MM.1S (cell line): Measurements from ENCODE around the gene VWA7.

Experiments
- DNase-seq: peaks from one replicate; pipeline ENCODE4 v3.0.0-alpha.2; 2015
- H2AFZ ChIP-seq: fragments of 300-600 bp; sonication (generic); 2 replicates; pipeline ENCODE4 v1.6.0; 2016; ENCODE audit warnings: antibody characterized with exemption, low read length
- H3F3A ChIP-seq: fragments of 300-600 bp; sonication (generic); 2 replicates; pipeline ENCODE4 v1.6.1; 2016; ENCODE audit warnings: mild to moderate bottlenecking, antibody characterized with exemption, low read length, moderate library complexity, mixed read lengths; ENCODE audit not compliant: insufficient read depth
- H3K27ac ChIP-seq: fragments of 300-600 bp; sonication (generic); 2 replicates; pipeline ENCODE4 v1.5.1; 2016; ENCODE audit warnings: mild to moderate bottlenecking, low read length
- H3K27me3 ChIP-seq: fragments of 300-600 bp; sonication (generic); replicated peaks from 2 replicates; pipeline ENCODE4 v1.6.0; 2016; ENCODE audit warnings: low read length; ENCODE audit not compliant: insufficient read depth
- H3K36me3 ChIP-seq: fragments of 300-600 bp; sonication (generic); replicated peaks from 2 replicates; pipeline ENCODE4 v1.6.1; 2016; ENCODE audit warnings: mild to moderate bottlenecking, low read length, mixed read lengths; ENCODE audit not compliant: insufficient read depth
- H3K4me1 ChIP-seq: fragments of 300-600 bp; sonication (generic); 2 replicates; pipeline ENCODE4 v1.6.1; 2016; ENCODE audit warnings: low read length, mixed read lengths
- H3K4me2 ChIP-seq: fragments of 300-600 bp; sonication (generic); 2 replicates; pipeline ENCODE4 v1.6.0; 2016; ENCODE audit warnings: low read depth, low read length
- H3K4me3 ChIP-seq: fragments of 300-600 bp; sonication (generic); 2 replicates; pipeline ENCODE4 v1.5.1; 2016; ENCODE audit warnings: low read length, mixed read lengths
- H3K79me2 ChIP-seq: fragments of 300-600 bp; sonication (generic); 2 replicates; pipeline ENCODE4 v1.6.1; 2016; ENCODE audit warnings: mixed run types, low read length, mixed read lengths
- H3K9ac ChIP-seq: fragments of 300-600 bp; sonication (generic); 2 replicates; pipeline ENCODE4 v1.6.1; 2016; ENCODE audit warnings: low read length, mixed read lengths
- H3K9me2 ChIP-seq: fragments of 300-600 bp; sonication (generic); replicated peaks from 2 replicates; pipeline ENCODE4 v1.6.1; 2016; ENCODE audit warnings: mild to moderate bottlenecking, low read length, mixed read lengths; ENCODE audit not compliant: insufficient read depth
- H3K9me3 ChIP-seq: fragments of 300-600 bp; sonication (generic); replicated peaks from 2 replicates; pipeline ENCODE4 v1.6.1; 2016; ENCODE audit warnings: mild to moderate bottlenecking, low read length, mixed read lengths; ENCODE audit not compliant: insufficient read depth
- H4K20me1 ChIP-seq: fragments of 300-600 bp; sonication (generic); 2 replicates; pipeline ENCODE4 v1.6.1; 2016; ENCODE audit warnings: mild to moderate bottlenecking, low read length, moderate library complexity, mixed read lengths; ENCODE audit not compliant: insufficient read depth
- CTCF ChIP-seq: fragments of 300-600 bp; sonication (generic); IDR thresholded peaks from 2 replicates; pipeline ENCODE4 v1.5.1; 2016; ENCODE audit warnings: antibody characterized with exemption, low read length, mixed read lengths
- EZH2 ChIP-seq: fragments of 300-600 bp; sonication (generic); optimal IDR thresholded peaks from 2 replicates; pipeline ENCODE3; 2017; ENCODE audit warnings: low read depth, mild to moderate bottlenecking, antibody characterized with exemption, low read length, mixed read lengths
- EZH2phosphoT487 ChIP-seq: fragments of 300-600 bp; sonication (generic); IDR thresholded peaks from 2 replicates; pipeline ENCODE4 v1.6.1; 2018; ENCODE audit warnings: antibody characterized with exemption, low read length

VWA7 gene

DNA sequence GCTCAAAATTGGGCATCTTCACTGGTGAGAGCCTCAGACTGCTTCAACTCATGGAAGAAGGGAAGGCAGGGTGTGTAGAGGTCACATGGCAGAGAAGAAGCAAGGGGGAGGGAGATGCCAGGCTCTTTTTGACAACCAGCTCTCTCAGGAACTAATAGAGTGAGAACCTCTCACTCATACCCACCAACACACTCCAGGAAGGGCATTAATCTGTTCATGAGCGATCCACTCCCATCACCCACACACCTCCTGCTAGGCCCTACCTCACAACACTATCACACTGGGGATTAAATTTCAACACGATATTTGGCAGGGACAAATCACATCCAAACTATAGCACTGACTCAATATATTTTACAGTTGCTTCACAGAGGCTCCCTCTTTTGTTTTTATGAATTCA is 35.3 kb downstream of the VWA7 start:
- H3K9me2 ChIP-seq = no peaks in the 10 kb centered on the region
- H3F3A ChIP-seq = peaks cover 24% of the 10 kb centered on the region
- no peak overlapping the region for H2AFZ ChIP-seq
- H3K9ac ChIP-seq = no peak overlapping the region
- no peak overlapping the region for H3K4me2 ChIP-seq
- H3K4me1 ChIP-seq = peaks cover 21% of the 10 kb centered on the region
- H3K9me3 ChIP-seq = no peaks in the 10 kb centered on the region
- H3K27ac ChIP-seq = no peak overlapping the region
- H3K27me3 ChIP-seq = no peaks in the 10 kb centered on the region
- peaks cover 7% of the 10 kb centered on the region for H3K79me2 ChIP-seq
- H3K4me3 ChIP-seq = no peak overlapping the region
- TF ChIP-seq CTCF (no peak), EZH2phosphoT487 (no peak), EZH2 (no peak)
- H3K36me3 ChIP-seq = no peaks in the 10 kb centered on the region
- no peaks in the 10 kb centered on the region for H4K20me1 ChIP-seq
- DNase-seq = no peak

- Histone ChIP-seq H3K27me3 (no peaks in the 10 kb centered on the region), H2AFZ (peak overlapping the region; percentile 47), H4K20me1 (no peaks in the 10 kb centered on the region), H3K27ac (peak overlapping the region; percentile 98), H3K4me1 (peaks cover 24% of the 10 kb centered on the region), H3K79me2 (peaks cover 19% of the 10 kb centered on the region), H3K4me2 (peak overlapping the region; percentile 93), H3K9ac (peak overlapping the region; percentile 99), H3K4me3 (peak overlapping the region; percentile 78), H3K9me2 (no peaks in the 10 kb centered on the region), H3F3A (peaks cover 35% of the 10 kb centered on the region), H3K36me3 (no peaks in the 10 kb centered on the region), H3K9me3 (no peaks in the 10 kb centered on the region)
- peak; percentile 43 for DNase-seq
- TF ChIP-seq CTCF (no peak), EZH2 (no peak), EZH2phosphoT487 (no peak)
These were observed 36.5 kb downstream of the VWA7 start for GRCh38 chr6:31740397-31741223.

- Histone ChIP-seq H3K4me3 (peak within 1 kb of the TSS; percentile 78), H3K27me3 (no peaks in the 10 kb centered on the region), H4K20me1 (no peaks in the 10 kb centered on the region), H3F3A (peaks cover 42% of the 10 kb centered on the region), H3K27ac (peak within 1 kb of the TSS; percentile 98), H3K9me2 (no peaks in the 10 kb centered on the region), H3K9me3 (no peaks in the 10 kb centered on the region), H3K4me1 (peaks cover 24% of the 10 kb centered on the region), H2AFZ (peak within 1 kb of the TSS; percentile 47), H3K4me2 (peak within 1 kb of the TSS; percentile 99), H3K36me3 (no peaks in the 10 kb centered on the region), H3K79me2 (peaks cover 27% of the 10 kb centered on the region), H3K9ac (peak within 1 kb of the TSS; percentile 99)
- peak; percentile 99 for DNase-seq
- no peak for TF ChIP-seq CTCF
- TF ChIP-seq EZH2 = no peak
- TF ChIP-seq EZH2phosphoT487 = no peak
These were observed 37.3 kb downstream of the VWA7 start, which contains the start of gene MSH5 for GRCh38 chr6:31739639-31740396. TSS of gene MSH5 (plus strand) at chr6:31740005. CDS start at chr6:31740467, 462 bp downstream.
